ENCODE measurements around the gene ZSWIM4.
A peak's percentile ranks its signal among the peaks of the same experiment; 100 is the strongest.

The ZSWIM4 gene

DNA sequence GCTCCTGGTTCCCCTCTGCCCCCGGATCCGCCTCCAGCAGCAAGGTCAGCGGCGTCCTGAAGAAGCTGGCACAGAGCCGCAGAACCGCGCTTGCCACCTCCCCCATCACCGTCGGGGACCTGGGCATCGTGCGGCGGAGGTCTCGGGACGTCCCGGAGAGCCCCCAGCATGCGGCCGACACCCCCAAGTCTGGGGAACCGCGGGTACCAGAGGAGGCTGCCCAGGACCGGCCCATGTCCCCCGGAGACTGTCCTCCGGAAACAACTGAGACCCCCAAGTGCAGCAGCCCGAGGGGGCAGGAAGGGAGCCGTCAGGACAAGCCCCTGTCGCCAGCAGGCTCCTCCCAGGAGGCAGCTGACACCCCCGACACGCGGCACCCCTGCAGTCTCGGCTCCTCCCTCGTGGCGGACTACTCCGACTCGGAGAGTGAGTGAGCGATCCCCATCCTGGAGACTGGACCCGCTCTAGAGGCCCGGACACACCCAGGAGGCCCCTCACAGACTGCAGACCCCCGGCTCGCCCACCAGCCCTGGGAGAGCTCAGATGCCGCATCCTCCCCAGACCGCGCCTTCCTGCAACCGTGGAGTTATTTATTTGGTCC lies 32.5 kb upstream of the ZSWIM4 start:
- no peak overlapping the region for H3K9ac ChIP-seq (ENCODE audit: low read depth in 1 of 2, low read length in 2 of 2)
- no peak overlapping the region for H3K27ac ChIP-seq (ENCODE audit: low read depth, low read length)
- no peaks in the 10 kb centered on the region for H3K9me3 ChIP-seq (ENCODE audit: control insufficient read depth in 1 of 2, low read length in 2 of 2)
- no peak overlapping the region for H3K4me3 ChIP-seq (ENCODE audit: low read depth in 1 of 2, low read length in 2 of 2)
- peaks cover 12 to 14% of the 10 kb centered on the region in 2 donors for H3K4me1 ChIP-seq (ENCODE audit: control insufficient read depth in 1 of 2, insufficient read depth in 2 of 2, low read length in 2 of 2)
- H3K36me3 ChIP-seq (ENCODE audit: control insufficient read depth in 1 of 2, insufficient read depth in 2 of 2, low read length in 2 of 2): peaks cover 17 to 42% of the 10 kb centered on the region in 2 donors
- H3K27me3 ChIP-seq (ENCODE audit: control insufficient read depth in 1 of 2, insufficient read depth in 2 of 2, low read length in 2 of 2): no peaks in the 10 kb centered on the region

DNA sequence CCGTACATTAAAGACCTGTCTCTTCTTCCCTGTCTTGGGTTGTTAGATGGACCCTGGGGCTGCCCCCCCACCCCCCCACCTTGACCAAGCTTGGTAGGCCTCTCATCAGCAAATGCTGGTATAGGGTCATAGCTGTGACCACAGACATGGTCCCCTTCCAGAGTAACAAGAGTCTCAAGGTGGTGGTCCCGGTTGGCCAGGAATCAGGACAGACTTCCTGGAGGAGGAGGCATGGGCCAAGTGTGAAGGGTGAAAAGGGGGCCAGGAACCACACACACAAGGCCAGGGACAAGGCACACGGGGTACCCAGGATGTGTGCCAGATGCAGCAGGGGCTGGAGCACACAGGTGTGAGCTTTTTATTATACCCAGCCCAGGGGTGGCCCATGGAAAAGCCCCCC lies 32.0 kb upstream of the ZSWIM4 start:
- peaks cover 12 to 14% of the 10 kb centered on the region in 2 donors for H3K4me1 ChIP-seq (ENCODE audit: control insufficient read depth in 1 of 2, insufficient read depth in 2 of 2, low read length in 2 of 2)
- H3K36me3 ChIP-seq (ENCODE audit: control insufficient read depth in 1 of 2, insufficient read depth in 2 of 2, low read length in 2 of 2): peaks cover 11 to 38% of the 10 kb centered on the region in 2 donors
- no peak overlapping the region for H3K9ac ChIP-seq (ENCODE audit: low read depth in 1 of 2, low read length in 2 of 2)
- H3K9me3 ChIP-seq (ENCODE audit: control insufficient read depth in 1 of 2, low read length in 2 of 2): no peaks in the 10 kb centered on the region
- no peaks in the 10 kb centered on the region for H3K27me3 ChIP-seq (ENCODE audit: control insufficient read depth in 1 of 2, insufficient read depth in 2 of 2, low read length in 2 of 2)
- no peak overlapping the region for H3K27ac ChIP-seq (ENCODE audit: low read depth, low read length)
- no peak overlapping the region for H3K4me3 ChIP-seq (ENCODE audit: low read depth in 1 of 2, low read length in 2 of 2)

DNA sequence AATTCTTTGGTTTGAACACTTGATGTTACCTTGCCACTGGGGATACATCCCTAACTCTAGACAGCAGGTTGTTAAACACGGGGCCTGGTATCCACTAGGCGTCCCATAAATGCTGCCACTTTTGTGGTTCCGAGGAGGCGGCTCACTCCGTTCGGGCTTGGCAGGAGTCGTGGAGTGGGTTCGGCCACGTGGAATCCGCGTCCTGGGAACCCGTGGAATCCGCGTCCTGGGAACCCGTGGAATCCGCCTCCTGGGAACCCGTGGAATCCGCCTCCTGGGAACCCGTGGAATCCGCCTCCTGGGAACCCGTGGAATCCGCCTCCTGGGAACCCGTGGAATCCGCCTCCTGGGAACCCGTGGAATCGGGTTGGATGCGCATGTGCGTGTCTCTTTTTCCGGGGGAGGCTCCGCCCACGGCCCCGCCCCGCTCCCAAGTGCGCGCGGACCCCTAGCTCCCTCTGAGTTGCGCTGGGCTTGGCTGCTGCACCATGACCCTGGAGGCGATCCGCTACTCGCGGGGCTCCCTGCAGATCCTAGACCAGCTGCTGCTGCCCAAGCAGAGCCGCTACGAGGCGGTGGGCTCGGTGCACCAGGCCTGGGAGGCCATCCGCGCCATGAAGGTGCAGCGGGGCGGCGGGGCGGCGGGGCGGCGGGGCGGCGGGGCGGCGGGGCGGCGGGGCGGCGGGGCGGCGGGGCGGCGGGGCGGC lies 31.0 kb upstream of the ZSWIM4 start, which contains the start of gene MRI1:
Gene MRI1, plus strand, starts transcription at position 422 of the 707 bp plus-strand sequence. Its CDS starts 67 bp downstream, at position 489.
- H3K36me3 ChIP-seq (ENCODE audit: control insufficient read depth in 1 of 2, insufficient read depth in 2 of 2, low read length in 2 of 2): peaks cover 5 to 38% of the 10 kb centered on the region in 2 donors
- H3K27me3 ChIP-seq (ENCODE audit: control insufficient read depth in 1 of 2, insufficient read depth in 2 of 2, low read length in 2 of 2): no peaks in the 10 kb centered on the region
- H3K27ac ChIP-seq (ENCODE audit: low read depth, low read length): no peak within 1 kb of the TSS
- H3K4me1 ChIP-seq (ENCODE audit: control insufficient read depth in 1 of 2, insufficient read depth in 2 of 2, low read length in 2 of 2): peaks cover 12 to 14% of the 10 kb centered on the region in 2 donors
- H3K4me3 ChIP-seq (ENCODE audit: low read depth in 1 of 2, low read length in 2 of 2): peak within 1 kb of the TSS; percentile 68 to 79
- no peaks in the 10 kb centered on the region for H3K9me3 ChIP-seq (ENCODE audit: control insufficient read depth in 1 of 2, low read length in 2 of 2)
- H3K9ac ChIP-seq (ENCODE audit: low read depth in 1 of 2, low read length in 2 of 2): peak within 1 kb of the TSS; percentile 51 to 72

DNA sequence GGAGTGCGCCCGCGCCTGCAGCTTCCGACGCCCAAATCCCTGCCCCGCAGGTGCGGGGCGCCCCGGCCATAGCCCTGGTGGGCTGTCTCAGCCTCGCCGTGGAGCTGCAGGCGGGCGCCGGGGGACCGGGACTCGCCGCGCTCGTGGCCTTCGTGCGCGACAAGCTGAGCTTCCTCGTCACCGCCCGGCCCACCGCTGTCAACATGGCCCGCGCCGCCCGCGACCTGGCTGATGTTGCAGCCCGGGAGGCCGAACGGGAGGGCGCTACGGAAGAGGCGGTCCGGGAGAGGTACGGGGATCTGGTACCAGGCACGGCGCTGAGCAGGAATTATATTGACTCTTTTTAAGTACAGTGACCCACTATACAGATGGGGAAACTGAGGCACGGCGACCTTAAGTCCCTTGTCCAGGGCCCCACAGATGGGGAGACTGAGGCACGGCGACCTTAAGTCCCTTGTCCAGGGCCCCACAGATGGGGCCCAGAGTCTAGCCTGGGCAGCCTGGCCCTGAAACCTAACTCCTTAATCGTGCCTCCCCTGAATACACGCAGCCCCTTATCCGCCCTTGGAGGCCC lies 30.3 kb upstream of the ZSWIM4 start:
- Histone ChIP-seq H3K9ac (ENCODE audit: low read depth in 1 of 2, low read length in 2 of 2) (peak overlapping the region; percentile 51 to 72), H3K4me1 (ENCODE audit: control insufficient read depth in 1 of 2, insufficient read depth in 2 of 2, low read length in 2 of 2) (peaks cover 12 to 14% of the 10 kb centered on the region in 2 donors), H3K27ac (ENCODE audit: low read depth, low read length) (no peak overlapping the region), H3K36me3 (ENCODE audit: control insufficient read depth in 1 of 2, insufficient read depth in 2 of 2, low read length in 2 of 2) (peaks cover 5 to 36% of the 10 kb centered on the region in 2 donors), H3K4me3 (ENCODE audit: low read depth in 1 of 2, low read length in 2 of 2) (peak overlapping the region; percentile 68 to 79), H3K9me3 (ENCODE audit: control insufficient read depth in 1 of 2, low read length in 2 of 2) (no peaks in the 10 kb centered on the region), H3K27me3 (ENCODE audit: control insufficient read depth in 1 of 2, insufficient read depth in 2 of 2, low read length in 2 of 2) (no peaks in the 10 kb centered on the region)

DNA sequence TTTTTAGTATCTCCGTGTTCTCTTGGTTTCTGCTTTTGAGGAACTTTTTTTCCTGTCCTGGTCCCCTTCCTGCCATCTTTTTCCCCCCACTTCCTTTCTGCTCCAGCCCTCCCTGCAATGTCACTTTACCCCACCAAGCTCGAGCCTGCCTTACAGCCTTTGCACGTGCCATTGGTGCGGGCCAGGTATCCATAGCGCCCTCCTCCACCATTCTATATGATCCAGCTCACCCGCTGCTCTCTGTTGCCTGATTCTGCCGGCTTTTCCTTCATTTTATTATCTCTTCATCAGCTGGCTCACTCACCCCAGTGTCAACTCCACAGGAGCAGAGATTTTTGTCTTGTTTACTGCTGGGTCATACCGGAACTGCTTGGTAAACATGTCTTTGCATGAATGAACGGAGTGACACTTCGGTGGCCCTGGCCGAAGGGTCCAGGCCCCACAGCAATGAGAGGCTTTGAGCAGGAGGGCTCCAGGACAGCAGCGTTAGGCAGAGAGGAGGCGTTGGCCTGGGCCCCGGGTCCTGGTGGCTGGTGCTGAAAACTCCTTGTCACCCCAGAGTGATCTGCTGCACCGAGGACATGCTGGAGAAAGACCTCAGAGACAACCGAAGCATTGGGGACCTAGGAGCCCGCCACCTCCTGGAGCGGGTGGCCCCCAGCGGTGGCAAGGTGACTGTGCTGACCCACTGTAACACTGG lies 29.7 kb upstream of the ZSWIM4 start:
- no peaks in the 10 kb centered on the region for H3K27me3 ChIP-seq (ENCODE audit: control insufficient read depth in 1 of 2, insufficient read depth in 2 of 2, low read length in 2 of 2)
- H3K4me3 ChIP-seq (ENCODE audit: low read depth in 1 of 2, low read length in 2 of 2): peak overlapping the region; percentile 68 to 79
- H3K4me1 ChIP-seq (ENCODE audit: control insufficient read depth in 1 of 2, insufficient read depth in 2 of 2, low read length in 2 of 2): peaks cover 12 to 14% of the 10 kb centered on the region in 2 donors
- H3K9ac ChIP-seq (ENCODE audit: low read depth in 1 of 2, low read length in 2 of 2): peak overlapping the region; percentile 51 to 72
- no peaks in the 10 kb centered on the region for H3K9me3 ChIP-seq (ENCODE audit: control insufficient read depth in 1 of 2, low read length in 2 of 2)
- H3K36me3 ChIP-seq (ENCODE audit: control insufficient read depth in 1 of 2, insufficient read depth in 2 of 2, low read length in 2 of 2): peaks cover under 1 to 30% of the 10 kb centered on the region in 2 donors
- H3K27ac ChIP-seq (ENCODE audit: low read depth, low read length): no peak overlapping the region

DNA sequence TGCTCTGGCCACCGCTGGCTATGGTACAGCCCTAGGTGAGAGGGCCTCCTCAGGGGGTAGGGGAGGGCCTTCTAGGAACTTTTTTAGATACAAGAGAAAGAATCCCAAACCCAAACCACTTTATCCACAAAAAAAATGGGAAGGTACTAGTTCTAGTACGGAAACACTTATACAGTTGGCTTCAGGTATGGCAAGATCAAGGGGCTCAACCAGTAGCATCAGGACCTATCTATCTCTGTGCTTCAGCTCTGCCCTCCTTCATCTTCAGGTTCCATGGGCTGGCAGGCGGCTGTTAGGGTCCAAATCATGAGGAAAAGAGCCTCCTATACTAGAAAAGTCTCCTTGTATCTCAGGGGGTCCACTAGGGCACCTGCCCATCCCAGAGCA lies 29.2 kb upstream of the ZSWIM4 start:
- Histone ChIP-seq H3K36me3 (ENCODE audit: control insufficient read depth in 1 of 2, insufficient read depth in 2 of 2, low read length in 2 of 2) (peaks cover 0 to 27% of the 10 kb centered on the region in 2 donors), H3K27me3 (ENCODE audit: control insufficient read depth in 1 of 2, insufficient read depth in 2 of 2, low read length in 2 of 2) (no peaks in the 10 kb centered on the region), H3K4me3 (ENCODE audit: low read depth in 1 of 2, low read length in 2 of 2) (no peak overlapping the region), H3K4me1 (ENCODE audit: control insufficient read depth in 1 of 2, insufficient read depth in 2 of 2, low read length in 2 of 2) (peaks cover 12 to 14% of the 10 kb centered on the region in 2 donors), H3K9me3 (ENCODE audit: control insufficient read depth in 1 of 2, low read length in 2 of 2) (no peaks in the 10 kb centered on the region), H3K9ac (ENCODE audit: low read depth in 1 of 2, low read length in 2 of 2) (no peak overlapping the region), H3K27ac (ENCODE audit: low read depth, low read length) (no peak overlapping the region)

DNA sequence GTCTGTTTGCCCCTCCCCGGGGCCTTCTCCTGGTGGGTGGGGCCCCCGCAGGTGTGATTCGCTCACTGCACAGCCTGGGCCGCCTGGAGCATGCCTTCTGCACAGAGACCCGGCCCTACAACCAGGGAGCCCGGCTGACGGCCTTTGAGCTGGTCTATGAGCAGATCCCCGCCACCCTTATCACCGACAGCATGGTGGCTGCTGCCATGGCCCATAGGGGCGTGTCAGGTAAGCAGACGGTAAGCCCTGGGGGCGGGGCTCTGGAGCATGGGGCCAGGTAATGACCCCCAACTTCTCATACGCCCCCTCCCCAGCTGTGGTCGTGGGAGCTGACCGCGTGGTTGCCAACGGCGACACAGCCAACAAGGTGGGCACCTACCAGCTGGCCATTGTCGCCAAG lies 26.7 kb upstream of the ZSWIM4 start:
- H3K27me3 ChIP-seq (ENCODE audit: control insufficient read depth in 1 of 2, insufficient read depth in 2 of 2, low read length in 2 of 2): no peaks in the 10 kb centered on the region
- H3K9ac ChIP-seq (ENCODE audit: low read depth in 1 of 2, low read length in 2 of 2): no peak overlapping the region
- no peak overlapping the region for H3K27ac ChIP-seq (ENCODE audit: low read depth, low read length)
- no peak overlapping the region for H3K4me3 ChIP-seq (ENCODE audit: low read depth in 1 of 2, low read length in 2 of 2)
- peaks cover 12 to 14% of the 10 kb centered on the region in 2 donors for H3K4me1 ChIP-seq (ENCODE audit: control insufficient read depth in 1 of 2, insufficient read depth in 2 of 2, low read length in 2 of 2)
- H3K9me3 ChIP-seq (ENCODE audit: control insufficient read depth in 1 of 2, low read length in 2 of 2): no peaks in the 10 kb centered on the region
- H3K36me3 ChIP-seq (ENCODE audit: control insufficient read depth in 1 of 2, insufficient read depth in 2 of 2, low read length in 2 of 2): peaks cover 4 to 21% of the 10 kb centered on the region in 2 donors

DNA sequence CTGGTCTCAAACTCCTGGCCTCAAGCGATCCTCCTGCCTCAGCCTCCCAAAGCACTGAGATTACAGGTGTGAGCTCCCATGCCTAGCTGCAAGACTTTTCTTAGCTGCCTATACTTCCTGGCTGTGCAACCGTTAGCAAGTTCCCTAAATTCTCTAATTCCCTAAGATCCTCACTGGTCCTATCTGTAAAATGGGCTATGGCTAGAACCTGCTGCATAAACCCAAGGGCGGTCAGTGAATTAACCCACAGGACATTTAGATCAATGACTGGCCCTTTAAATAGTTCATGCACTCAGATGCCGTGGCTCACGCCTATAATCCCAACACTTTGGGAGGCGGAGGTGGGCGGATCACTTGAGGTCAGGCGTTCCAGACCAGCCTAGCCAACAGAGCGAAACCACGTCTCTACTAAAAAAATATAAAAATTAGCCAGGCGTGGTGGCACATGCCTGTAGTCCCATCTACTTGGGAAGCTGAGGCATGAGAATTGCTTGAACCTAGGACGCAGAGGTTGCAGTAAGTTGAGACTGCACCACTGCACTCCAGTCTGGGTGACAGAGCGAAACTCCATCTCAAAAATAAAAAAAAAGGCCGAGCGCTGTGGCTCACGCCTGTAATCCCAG lies 25.1 kb upstream of the ZSWIM4 start:
- Histone ChIP-seq H3K9ac (ENCODE audit: low read depth in 1 of 2, low read length in 2 of 2) (no peak overlapping the region), H3K27ac (ENCODE audit: low read depth, low read length) (no peak overlapping the region), H3K27me3 (ENCODE audit: control insufficient read depth in 1 of 2, insufficient read depth in 2 of 2, low read length in 2 of 2) (no peaks in the 10 kb centered on the region), H3K4me3 (ENCODE audit: low read depth in 1 of 2, low read length in 2 of 2) (no peak overlapping the region), H3K36me3 (ENCODE audit: control insufficient read depth in 1 of 2, insufficient read depth in 2 of 2, low read length in 2 of 2) (peaks cover 4 to 21% of the 10 kb centered on the region in 2 donors), H3K4me1 (ENCODE audit: control insufficient read depth in 1 of 2, insufficient read depth in 2 of 2, low read length in 2 of 2) (peaks cover 8 to 12% of the 10 kb centered on the region in 2 donors), H3K9me3 (ENCODE audit: control insufficient read depth in 1 of 2, low read length in 2 of 2) (no peaks in the 10 kb centered on the region)

DNA sequence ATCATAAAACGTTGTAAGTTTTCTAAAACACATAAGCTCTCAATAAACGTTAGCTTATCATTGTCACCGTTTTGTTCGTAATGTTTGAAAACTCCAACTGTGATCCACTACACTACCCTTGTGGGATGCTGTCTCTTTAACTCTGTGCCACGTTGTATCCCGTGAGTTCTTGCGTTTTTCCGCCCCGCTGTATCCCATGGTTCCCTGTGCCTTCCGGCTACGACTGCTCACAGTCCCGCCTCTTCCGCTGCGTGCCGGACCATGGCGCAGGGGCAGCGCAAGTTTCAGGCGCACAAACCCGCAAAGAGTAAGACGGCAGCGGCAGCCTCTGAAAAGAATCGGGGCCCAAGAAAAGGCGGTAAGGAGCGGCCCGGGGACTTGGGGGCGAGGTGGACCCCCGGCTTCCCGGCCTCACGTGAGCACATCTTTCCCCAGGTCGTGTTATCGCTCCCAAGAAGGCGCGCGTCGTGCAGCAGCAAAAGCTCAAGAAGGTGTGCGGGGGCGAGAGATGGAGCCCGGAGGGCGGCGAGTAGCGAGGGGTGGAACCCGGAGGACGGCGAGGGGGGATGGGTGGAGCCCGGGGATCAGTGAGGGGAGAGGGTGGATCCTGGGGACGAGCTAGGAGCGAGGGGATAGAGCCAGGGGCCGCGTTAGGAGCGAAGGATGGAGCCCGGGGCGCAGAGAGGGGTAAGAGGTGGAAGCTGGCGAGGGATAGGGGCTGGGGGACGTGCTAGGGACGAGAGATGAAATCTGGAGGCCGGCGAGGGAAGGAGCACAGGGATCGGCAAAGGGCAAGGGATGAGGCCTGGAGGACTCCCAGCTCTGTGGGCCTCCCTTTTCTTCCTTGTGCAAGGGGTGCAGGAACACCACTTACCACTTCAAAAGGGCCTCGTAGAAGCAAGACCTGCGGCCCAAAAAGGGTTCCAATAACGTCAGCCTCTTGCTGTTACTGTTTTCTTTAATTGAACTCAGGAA lies 20.7 kb upstream of the ZSWIM4 start, which contains the start of gene C19orf53:
Gene C19orf53, plus strand, starts transcription at position 240 of the 975 bp plus-strand sequence. Its CDS starts 22 bp downstream, at position 262.
- Histone ChIP-seq H3K27me3 (ENCODE audit: control insufficient read depth in 1 of 2, insufficient read depth in 2 of 2, low read length in 2 of 2) (no peaks in the 10 kb centered on the region), H3K9ac (ENCODE audit: low read depth in 1 of 2, low read length in 2 of 2) (peak within 1 kb of the TSS; percentile 86), H3K27ac (ENCODE audit: low read depth, low read length) (peak within 1 kb of the TSS; percentile 74), H3K4me1 (ENCODE audit: control insufficient read depth in 1 of 2, insufficient read depth in 2 of 2, low read length in 2 of 2) (peaks cover 8 to 11% of the 10 kb centered on the region in 2 donors), H3K36me3 (ENCODE audit: control insufficient read depth in 1 of 2, insufficient read depth in 2 of 2, low read length in 2 of 2) (peaks cover 17 to 39% of the 10 kb centered on the region in 2 donors), H3K4me3 (ENCODE audit: low read depth in 1 of 2, low read length in 2 of 2) (peak within 1 kb of the TSS; percentile 89 to 96), H3K9me3 (ENCODE audit: control insufficient read depth in 1 of 2, low read length in 2 of 2) (no peaks in the 10 kb centered on the region)
